Type B pancreatic cell (in vitro differentiated cells): ENCODE results near the gene PPARA. TPM values are rescaled to one million over a fixed set of nuclear protein-coding genes. Genes with fewer than 3 reads are reported as not detected.
"Not testable (repeated sequence)": the region's sequence is repeated elsewhere in the genome, so short reads cannot be mapped to it uniquely, and the experiment has no call there.

Experiments
- DNase-seq: peaks from one replicate; pipeline ENCODE4 v3.0.0; 2021; ENCODE audit warnings: mixed read lengths; ENCODE audit not compliant: unreplicated experiment; ENCODE audit errors: extremely low spot score
- H3K27ac Mint-ChIP-seq: 2 replicates; pipeline ENCODE4 v1.8.0; 2021; ENCODE audit warnings: mild to moderate bottlenecking, mixed read lengths
- H3K27me3 Mint-ChIP-seq: 2 replicates; pipeline ENCODE4 v1.8.0; 2021; ENCODE audit warnings: mixed read lengths
- H3K36me3 Mint-ChIP-seq: 2 replicates; pipeline ENCODE4 v1.8.0; 2021; ENCODE audit warnings: mixed read lengths
- H3K4me1 Mint-ChIP-seq: one replicate; pipeline ENCODE4 v1.8.0; 2021; ENCODE audit warnings: mixed read lengths; ENCODE audit not compliant: unreplicated experiment
- H3K4me3 Mint-ChIP-seq: 2 replicates; pipeline ENCODE4 v1.8.0; 2021; ENCODE audit warnings: mild to moderate bottlenecking, mixed read lengths
- H3K9me3 Mint-ChIP-seq: 2 replicates; pipeline ENCODE4 v1.8.0; 2021; ENCODE audit warnings: mixed read lengths
- total RNA-seq: library from RNA; stranded (reverse); gene quantifications from 2 replicates; pipeline ENCODE4 v1.2.1, GENCODE V29; 2021; ENCODE audit warnings: low replicate concordance
- TF ChIP-seq, protein P1 (sequence below): fragments of 200-600 bp; sonication (generic); conservative IDR thresholded peaks from 2 replicates; pipeline ENCODE4 v1.5.0; 2021; ENCODE audit warnings: antibody characterized with exemption, mild to moderate bottlenecking

The PPARA gene
- total RNA-seq, 1 donor from 2014 or later, result 22.7 TPM

GRCh38 chr22:46259374-46259773, 109.0 kb downstream of the PPARA start:
- H3K4me1 Mint-ChIP-seq, result no peaks in the 10 kb centered on the region
- no peak overlapping the region for H3K27ac Mint-ChIP-seq
- TF ChIP-seq, protein P1, sequence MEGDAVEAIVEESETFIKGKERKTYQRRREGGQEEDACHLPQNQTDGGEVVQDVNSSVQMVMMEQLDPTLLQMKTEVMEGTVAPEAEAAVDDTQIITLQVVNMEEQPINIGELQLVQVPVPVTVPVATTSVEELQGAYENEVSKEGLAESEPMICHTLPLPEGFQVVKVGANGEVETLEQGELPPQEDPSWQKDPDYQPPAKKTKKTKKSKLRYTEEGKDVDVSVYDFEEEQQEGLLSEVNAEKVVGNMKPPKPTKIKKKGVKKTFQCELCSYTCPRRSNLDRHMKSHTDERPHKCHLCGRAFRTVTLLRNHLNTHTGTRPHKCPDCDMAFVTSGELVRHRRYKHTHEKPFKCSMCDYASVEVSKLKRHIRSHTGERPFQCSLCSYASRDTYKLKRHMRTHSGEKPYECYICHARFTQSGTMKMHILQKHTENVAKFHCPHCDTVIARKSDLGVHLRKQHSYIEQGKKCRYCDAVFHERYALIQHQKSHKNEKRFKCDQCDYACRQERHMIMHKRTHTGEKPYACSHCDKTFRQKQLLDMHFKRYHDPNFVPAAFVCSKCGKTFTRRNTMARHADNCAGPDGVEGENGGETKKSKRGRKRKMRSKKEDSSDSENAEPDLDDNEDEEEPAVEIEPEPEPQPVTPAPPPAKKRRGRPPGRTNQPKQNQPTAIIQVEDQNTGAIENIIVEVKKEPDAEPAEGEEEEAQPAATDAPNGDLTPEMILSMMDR, result no peak
- no peak for DNase-seq
- H3K4me3 Mint-ChIP-seq, result no peak overlapping the region
- peaks cover 30% of the 10 kb centered on the region for H3K9me3 Mint-ChIP-seq
- H3K36me3 Mint-ChIP-seq, result peaks cover 10% of the 10 kb centered on the region
- peaks cover 77% of the 10 kb centered on the region for H3K27me3 Mint-ChIP-seq

- Mint-ChIP-seq H3K36me3 (peaks cover 10% of the 10 kb centered on the region), H3K4me1 (no peaks in the 10 kb centered on the region), H3K27me3 (peaks cover 84% of the 10 kb centered on the region), H3K9me3 (peaks cover 30% of the 10 kb centered on the region), H3K27ac (no peak overlapping the region), H3K4me3 (no peak overlapping the region)
- no peak for DNase-seq
- TF ChIP-seq, protein P1, result no peak
Observed at GRCh38 chr22:46260038-46260437, 109.7 kb downstream of the PPARA start.

DNA sequence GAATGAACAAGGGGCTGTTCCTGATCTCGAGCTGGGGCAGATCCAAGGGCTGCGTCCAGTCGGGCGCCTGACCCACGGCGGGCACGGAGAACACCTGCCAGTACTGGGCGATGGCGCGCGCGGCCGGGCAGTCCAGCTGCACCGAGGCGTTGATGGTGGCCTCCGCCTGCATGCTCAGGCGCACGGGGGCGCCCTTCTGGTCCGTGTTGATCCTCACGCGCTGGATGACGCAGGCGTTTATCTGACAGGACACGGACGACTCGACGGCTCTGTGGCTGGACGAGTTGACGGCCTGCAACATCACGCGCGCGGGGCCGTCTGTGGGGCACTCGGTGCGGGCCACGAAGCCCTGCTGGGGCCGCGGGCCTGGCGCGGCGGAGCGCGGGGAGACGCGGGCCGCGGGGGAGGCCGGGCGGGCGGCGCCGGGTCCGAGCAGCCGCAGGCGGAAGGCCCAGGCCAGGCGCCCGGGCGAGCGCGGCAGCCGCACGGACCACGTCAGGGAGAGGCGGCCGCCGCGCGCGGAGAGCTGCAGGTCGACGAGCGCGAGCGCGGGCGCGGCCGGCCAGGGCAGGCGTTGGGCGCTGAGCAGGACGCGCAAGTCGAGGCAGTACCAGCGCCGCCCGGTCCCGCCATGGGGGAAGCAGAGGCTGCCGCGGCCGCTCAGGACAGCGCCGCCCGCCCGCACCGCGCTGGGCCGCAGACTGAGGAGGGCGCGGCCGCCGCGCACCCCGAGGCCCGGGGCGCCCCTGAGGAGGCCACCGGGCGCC, 112.3 kb downstream of the PPARA start:
- TF ChIP-seq, protein P1, result peak; percentile 43
- H3K27me3 Mint-ChIP-seq, result peaks cover 83% of the 10 kb centered on the region
- H3K27ac Mint-ChIP-seq, result no peak overlapping the region
- H3K9me3 Mint-ChIP-seq, result peaks cover 20% of the 10 kb centered on the region
- peaks cover 10% of the 10 kb centered on the region for H3K36me3 Mint-ChIP-seq
- H3K4me1 Mint-ChIP-seq, result peaks cover 6% of the 10 kb centered on the region
- DNase-seq, result no peak
- H3K4me3 Mint-ChIP-seq, result no peak overlapping the region

DNA sequence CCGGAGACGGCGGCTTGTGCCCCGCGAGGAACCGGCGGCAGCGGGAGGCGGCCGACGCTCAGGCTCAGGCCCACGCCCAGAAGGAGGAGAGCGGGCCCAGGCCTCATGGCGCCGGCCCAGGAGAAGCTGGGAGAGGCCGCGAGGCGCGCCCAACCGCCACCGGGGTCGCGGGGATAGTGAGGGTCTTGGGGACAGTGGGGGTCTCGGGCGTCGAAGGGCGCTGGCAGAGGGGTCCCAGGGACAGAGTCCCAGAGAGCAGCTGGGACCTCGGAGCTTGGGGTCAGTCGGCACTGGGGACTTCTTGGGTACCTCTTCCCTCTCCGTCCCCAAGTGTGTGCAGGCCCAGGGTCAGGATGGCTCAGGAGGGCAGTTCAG, 112.9 kb downstream of the PPARA start, which contains the start of gene PKDREJ:
TSS of gene PKDREJ (minus strand) at position 128 of the 375 bp plus-strand sequence. CDS start at position 107, 21 bp downstream.
- TF ChIP-seq, protein P1, result no peak
- peaks cover 14% of the 10 kb centered on the region for H3K9me3 Mint-ChIP-seq
- H3K27ac Mint-ChIP-seq, result no peak within 1 kb of the TSS
- peaks cover 77% of the 10 kb centered on the region for H3K27me3 Mint-ChIP-seq
- H3K4me3 Mint-ChIP-seq, result peak within 1 kb of the TSS; percentile 78
- peaks cover 10% of the 10 kb centered on the region for H3K36me3 Mint-ChIP-seq
- no peak for DNase-seq
- peaks cover 6% of the 10 kb centered on the region for H3K4me1 Mint-ChIP-seq

DNA sequence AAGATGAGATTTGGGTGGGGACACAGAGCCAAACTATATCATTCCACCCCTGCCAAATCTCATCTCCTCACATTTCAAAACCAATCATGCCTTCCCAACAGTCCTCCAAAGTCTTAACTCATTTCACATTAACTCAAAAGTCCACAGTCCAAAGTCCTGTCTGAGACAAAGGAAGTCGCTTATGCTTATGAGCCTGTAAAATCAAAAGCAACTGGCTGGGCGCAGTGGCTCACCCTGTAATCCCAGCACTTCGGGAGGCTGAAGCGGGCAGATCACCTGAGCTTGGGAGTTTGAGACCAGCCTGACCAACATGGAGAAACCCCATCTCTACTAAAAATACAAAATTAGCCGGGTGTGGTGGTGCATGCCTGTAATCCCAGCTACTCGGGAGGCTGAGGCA, 114.2 kb downstream of the PPARA start:
- Mint-ChIP-seq H3K4me1 (peaks cover 11% of the 10 kb centered on the region), H3K4me3 (peak overlapping the region; percentile 78), H3K27me3 (peaks cover 64% of the 10 kb centered on the region)
- H3K9me3 Mint-ChIP-seq, H3K36me3 Mint-ChIP-seq, H3K27ac Mint-ChIP-seq, DNase-seq: not testable (repeated sequence)

- Mint-ChIP-seq H3K4me1 (peaks cover 14% of the 10 kb centered on the region), H3K27me3 (peaks cover 53% of the 10 kb centered on the region), H3K4me3 (peak overlapping the region; percentile 31)
- H3K9me3 Mint-ChIP-seq, H3K36me3 Mint-ChIP-seq, H3K27ac Mint-ChIP-seq, DNase-seq: not testable (repeated sequence)
Observed at GRCh38 chr22:46265627-46266026, 115.3 kb downstream of the PPARA start.
